ENCODE results near the gene FHIT. TPM values are rescaled to one million over a fixed set of nuclear protein-coding genes. Genes with fewer than 3 reads are reported as not detected.

FHIT gene
- total RNA-seq, 4 donors from 2014 or later, result 3.5 to 17.0 (median 16.7) TPM

GRCh38 chr3:61248496-61248895, 2.8 kb downstream of the FHIT start:
- no peaks in the 10 kb centered on the region for H3K27me3 ChIP-seq
- no peaks in the 10 kb centered on the region for H3K9me3 ChIP-seq
- no peak for DNase-seq
- H3K36me3 ChIP-seq, result no peaks in the 10 kb centered on the region
- H3K4me1 ChIP-seq, result no peaks in the 10 kb centered on the region
- no peak for TF ChIP-seq POLR2A (IDR thresholded peaks at IDR 0.05)
- H3K4me3 ChIP-seq, result no peak overlapping the region
- no peak overlapping the region for H3K27ac ChIP-seq

GRCh38 chr3:61247191-61247590, 4.1 kb downstream of the FHIT start:
- H3K36me3 ChIP-seq, result no peaks in the 10 kb centered on the region
- no peak for DNase-seq
- no peaks in the 10 kb centered on the region for H3K9me3 ChIP-seq

GRCh38 chr3:61239871-61240270, 11.4 kb downstream of the FHIT start:
- no peak for DNase-seq
- H3K27ac ChIP-seq, result no peak overlapping the region
- no peaks in the 10 kb centered on the region for H3K36me3 ChIP-seq
- TF ChIP-seq CTCF (IDR thresholded peaks at IDR 0.05) (no peak), POLR2A (IDR thresholded peaks at IDR 0.05) (no peak)
- no peaks in the 10 kb centered on the region for H3K4me1 ChIP-seq
- H3K9me3 ChIP-seq, result no peaks in the 10 kb centered on the region
- H3K27me3 ChIP-seq, result no peaks in the 10 kb centered on the region
- H3K4me3 ChIP-seq, result no peak overlapping the region

More at GRCh38 chr3:61247191-61247590, 4.1 kb downstream of the FHIT start:
- no peaks in the 10 kb centered on the region for H3K27me3 ChIP-seq
- no peaks in the 10 kb centered on the region for H3K4me1 ChIP-seq
- no peak overlapping the region for H3K27ac ChIP-seq
- no peak for TF ChIP-seq CTCF (IDR thresholded peaks at IDR 0.05)
- TF ChIP-seq POLR2A (IDR thresholded peaks at IDR 0.05), result no peak
- no peak overlapping the region for H3K4me3 ChIP-seq

GRCh38 chr3:61237858-61238257, 13.4 kb downstream of the FHIT start:
- Histone ChIP-seq H3K36me3 (no peaks in the 10 kb centered on the region), H3K27me3 (no peaks in the 10 kb centered on the region), H3K27ac (no peak overlapping the region), H3K4me1 (no peaks in the 10 kb centered on the region), H3K9me3 (no peaks in the 10 kb centered on the region), H3K4me3 (no peak overlapping the region)
- DNase-seq, result no peak
- no peak for TF ChIP-seq POLR2A (IDR thresholded peaks at IDR 0.05)
- no peak for TF ChIP-seq CTCF (IDR thresholded peaks at IDR 0.05)

- no peaks in the 10 kb centered on the region for H3K4me1 ChIP-seq
- H3K4me3 ChIP-seq, result no peak overlapping the region
- H3K27me3 ChIP-seq, result no peaks in the 10 kb centered on the region
- H3K27ac ChIP-seq, result no peak overlapping the region
- DNase-seq, result no peak
- no peaks in the 10 kb centered on the region for H3K9me3 ChIP-seq
- no peaks in the 10 kb centered on the region for H3K36me3 ChIP-seq
- TF ChIP-seq CTCF (IDR thresholded peaks at IDR 0.05) (no peak), POLR2A (IDR thresholded peaks at IDR 0.05) (no peak)
Observed at GRCh38 chr3:61236556-61236955, 14.7 kb downstream of the FHIT start.

GRCh38 chr3:61233746-61234145, 17.5 kb downstream of the FHIT start:
- no peaks in the 10 kb centered on the region for H3K36me3 ChIP-seq
- no peaks in the 10 kb centered on the region for H3K27me3 ChIP-seq
- H3K4me1 ChIP-seq, result no peaks in the 10 kb centered on the region
- DNase-seq, result no peak
- no peak overlapping the region for H3K27ac ChIP-seq
- H3K4me3 ChIP-seq, result no peak overlapping the region
- TF ChIP-seq POLR2A (IDR thresholded peaks at IDR 0.05) (no peak), CTCF (IDR thresholded peaks at IDR 0.05) (no peak)
- H3K9me3 ChIP-seq, result no peaks in the 10 kb centered on the region

Measured in Peyer's patch (tissue), 4 donors.